HCT116 (cell line): ENCODE data around the gene CRYZ. TPM values are rescaled to one million over a fixed set of nuclear protein-coding genes. Genes with fewer than 3 reads are reported as not detected.

Experiments used
- ATAC-seq: fragments of 200-7000 bp; cut with Tn5 transposase; 2 replicates; pipeline ENCODE4 v1.9.1; 2020; ENCODE audit warnings: mild to moderate bottlenecking, moderate library complexity
- BruUV-seq: library from RNA; stranded (reverse); fragments of 400-500 nt; replicated peaks from 2 replicates; lab custom pipeline; 2021; lab: Mats Ljungman, UMichigan
- CTCF ChIA-PET: fragments of 300-600 bp; sonication (Branson Sonifier 250); formaldehyde crosslinking; loops from one replicate; lab custom pipeline; 2021; ENCODE audit warnings: antibody characterized with exemption; lab: Charles Lee
- POLR2A ChIA-PET: fragments of 300-600, 350-600 bp; sonication (Branson Sonifier 250); formaldehyde crosslinking; loops from one replicate; lab custom pipeline; 2021; ENCODE audit warnings: antibody characterized with exemption; lab: Charles Lee
- RAD21 ChIA-PET, 2 experiments: fragments of 300-600 bp; sonication (Branson Sonifier 250); formaldehyde crosslinking; loops; one replicate each; lab custom pipeline; 2023; ENCODE audit warnings: low total read pairs in 2 of 2; ENCODE audit not compliant: uncharacterized antibody in 2 of 2, unreplicated experiment in 2 of 2, low non-redundant PET in 1 of 2; lab: Charles Lee
- DNase-seq: peaks from one replicate; pipeline ENCODE4 v3.0.0-alpha.2; 2010; ENCODE audit warnings: low read depth, low spot score
- H2AFZ ChIP-seq: fragments of 200-600 bp; shearing (Covaris generic), sonication (generic); 2 replicates; pipeline ENCODE4 v1.6.1; 2017; ENCODE audit warnings: low read depth, mixed run types, mixed read lengths, antibody characterized with exemption, low read length; ENCODE audit not compliant: poor library complexity, severe bottlenecking
- H3K27ac ChIP-seq: 2 replicates; pipeline ENCODE4 v1.5.1; 2012; ENCODE audit warnings: low read depth, low read length
- H3K27me3 ChIP-seq: fragments of 200-600 bp; sonication (generic); 2 replicates; pipeline ENCODE4 v1.6.1; 2016; ENCODE audit warnings: mixed run types, low read length, mixed read lengths; ENCODE audit not compliant: insufficient read depth
- H3K36me3 ChIP-seq, 2 experiments: fragments of 200-500 bp in 1 of 2; fragments of 200-600 bp in 1 of 2; sonication (Bioruptor generic) in 1 of 2; sonication (generic) in 1 of 2; 2 replicates each; pipeline versions ENCODE4 v1.5.1 to v1.6.1; 2014 to 2016; ENCODE audit warnings: low read length in 2 of 2, inconsistent platforms in 1 of 2, mixed read lengths in 1 of 2, mixed run types in 1 of 2; ENCODE audit not compliant: insufficient read depth in 2 of 2, control insufficient read depth in 1 of 2
- H3K4me1 ChIP-seq, 2 experiments: fragments of 200-600 bp in 1 of 2; sonication (generic) in 1 of 2; 2 replicates each; pipeline versions ENCODE4 v1.5.1 to v1.6.1; 2012 to 2017; ENCODE audit warnings: low read length in 2 of 2, inconsistent platforms in 1 of 2, mild to moderate bottlenecking in 1 of 2, mixed read lengths in 1 of 2, mixed run types in 1 of 2, moderate library complexity in 1 of 2; ENCODE audit not compliant: insufficient read depth in 2 of 2, control insufficient read depth in 1 of 2
- H3K4me2 ChIP-seq: fragments of 200-600 bp; sonication (generic); 2 replicates; pipeline ENCODE4 v1.6.1; 2017; ENCODE audit warnings: mixed run types, low read length, mixed read lengths
- H3K4me3 ChIP-seq, 2 experiments: fragments of 200-600 bp in 1 of 2; sonication (generic) in 1 of 2; replicated peaks in 1 of 2; 2 replicates each; pipeline ENCODE4 v1.5.1; 2011 to 2016; ENCODE audit warnings: low read length in 2 of 2, control low read depth in 1 of 2, low read depth in 1 of 2, mild to moderate bottlenecking in 1 of 2, mixed read lengths in 1 of 2, mixed run types in 1 of 2
- H3K79me2 ChIP-seq: fragments of 200-600 bp; sonication (generic); 2 replicates; pipeline ENCODE4 v1.6.1; 2017; ENCODE audit warnings: mild to moderate bottlenecking, mixed run types, low read length, moderate library complexity, mixed read lengths; ENCODE audit not compliant: insufficient read depth
- H3K9ac ChIP-seq: fragments of 200-600 bp; sonication (generic); 2 replicates; pipeline ENCODE4 v1.6.1; 2016; ENCODE audit warnings: low read length, mixed read lengths
- H3K9me2 ChIP-seq: fragments of 200-600 bp; sonication (generic), shearing (Covaris generic); 2 replicates; pipeline ENCODE4 v1.6.1; 2017; ENCODE audit warnings: mixed run types, mild to moderate bottlenecking, moderate library complexity; ENCODE audit not compliant: insufficient read depth
- H3K9me3 ChIP-seq, 2 experiments: fragments of 200-500 bp in 1 of 2; fragments of 200-600 bp in 1 of 2; sonication (Bioruptor generic) in 1 of 2; sonication (generic) in 1 of 2; 2 replicates each; pipeline ENCODE4 v1.6.1; 2014 to 2017; ENCODE audit warnings: low read length in 2 of 2, mixed read lengths in 2 of 2, inconsistent platforms in 1 of 2, low read depth in 1 of 2, mild to moderate bottlenecking in 1 of 2, mixed run types in 1 of 2, moderate library complexity in 1 of 2; ENCODE audit not compliant: control insufficient read depth in 1 of 2, insufficient read depth in 1 of 2
- H4K20me1 ChIP-seq: fragments of 200-600 bp; sonication (generic), shearing (Covaris generic); 2 replicates; pipeline ENCODE4 v1.6.1; 2017; ENCODE audit warnings: mixed run types, mild to moderate bottlenecking, moderate library complexity; ENCODE audit not compliant: insufficient read depth
- ATF3 ChIP-seq: IDR thresholded peaks from 2 replicates; pipeline ENCODE4 v1.6.1; 2012
- CTCF ChIP-seq, 3 experiments: fragments of 200-600 bp in 1 of 3; sonication (generic) in 1 of 3; IDR thresholded peaks in 2 of 3; conservative IDR thresholded peaks in 1 of 3; 2 replicates each; pipeline ENCODE4 v1.5.1; 2012 to 2017; ENCODE audit warnings: low read depth in 2 of 3, low read length in 2 of 3, antibody characterized with exemption in 1 of 3, borderline replicate concordance in 1 of 3, control low read depth in 1 of 3, mild to moderate bottlenecking in 1 of 3, mixed read lengths in 1 of 3, mixed run types in 1 of 3, moderate library complexity in 1 of 3; ENCODE audit not compliant: insufficient read depth in 1 of 3
- EZH2phosphoT487 ChIP-seq: fragments of 200-600 bp; IDR thresholded peaks from 2 replicates; pipeline ENCODE4 v1.6.1; 2018; ENCODE audit warnings: antibody characterized with exemption, borderline replicate concordance
- POLR2AphosphoS5 ChIP-seq: IDR thresholded peaks from 2 replicates; pipeline ENCODE4 v1.6.1; 2011; ENCODE audit warnings: mild to moderate bottlenecking, low read depth, low read length, moderate library complexity
- RAD21 ChIP-seq: IDR thresholded peaks from 2 replicates; pipeline ENCODE4 v1.6.1; 2012; ENCODE audit warnings: low read depth, mild to moderate bottlenecking
- SIN3A ChIP-seq: IDR thresholded peaks from 2 replicates; pipeline ENCODE4 v1.6.1; 2012; ENCODE audit warnings: low read depth
- SP1 ChIP-seq: IDR thresholded peaks from 2 replicates; pipeline ENCODE4 v1.6.1; 2012; ENCODE audit warnings: low read depth
- SRF ChIP-seq: IDR thresholded peaks from 2 replicates; pipeline ENCODE4 v1.6.1; 2012; ENCODE audit warnings: low read depth
- TCF7L2 ChIP-seq: IDR thresholded peaks from 2 replicates; pipeline ENCODE4 v1.7.0; 2011; ENCODE audit warnings: borderline replicate concordance, inconsistent platforms; ENCODE audit not compliant: insufficient read depth, insufficient read length; ENCODE audit errors: extremely low read depth
- YY1 ChIP-seq: IDR thresholded peaks from 2 replicates; pipeline ENCODE4 v1.6.1; 2011; ENCODE audit warnings: low read length, low read depth, moderate library complexity, mild to moderate bottlenecking; ENCODE audit not compliant: insufficient replicate concordance; ENCODE audit errors: extremely low read depth
- ZFX ChIP-seq: fragments of 450-650 bp; IDR thresholded peaks from 2 replicates; pipeline ENCODE4 v1.6.1; 2017
- ZNF274 ChIP-seq: fragments of 200-500 bp; sonication (Bioruptor generic); IDR thresholded peaks from 2 replicates; pipeline ENCODE4 v1.6.1; 2014; ENCODE audit warnings: mild to moderate bottlenecking, low read depth, low read length, inconsistent platforms
- intact Hi-C: fragments of 100-400 bp; cut with micrococcal nuclease; formaldehyde crosslinking; loops from 2 replicates; pipeline ENCODE4 v1.10.0; 2022
- total RNA-seq: library from RNA; stranded (reverse); gene quantifications from one replicate; pipeline ENCODE4 v1.2.1, GENCODE V29; 2021; ENCODE audit not compliant: unreplicated experiment
- TF ChIP-seq, protein P1 (sequence below): IDR thresholded peaks from 2 replicates; pipeline ENCODE4 v1.6.1; 2012

The CRYZ gene
- total RNA-seq, 1 experiment from 2014 or later, result 28.2 TPM

- intact Hi-C loops, result loop anchor here (1.0 kb wide), 1 partner anchor 431 kb away; no protein-coding TSS in a partner anchor
- CTCF ChIA-PET, result interaction anchor here (0.6 to 1.5 kb wide), 14 partner anchors 8 to 461 kb away, joined by 3 to 32 read pairs (median 4); no protein-coding TSS in a partner anchor
- DNase-seq (peak; percentile 22), ATAC-seq (peak; percentile 69)
- Histone ChIP-seq H3K9me3 (no peaks in the 10 kb centered on the region), H3K27ac (no peak overlapping the region), H3K27me3 (peaks cover 46% of the 10 kb centered on the region), H3K4me2 (no peak overlapping the region), H2AFZ (no peak overlapping the region), H3K4me1 (no peaks in the 10 kb centered on the region), H3K36me3 (no peaks in the 10 kb centered on the region), H4K20me1 (no peaks in the 10 kb centered on the region), H3K9ac (no peak overlapping the region), H3K4me3 (no peak overlapping the region), H3K9me2 (no peaks in the 10 kb centered on the region), H3K79me2 (no peaks in the 10 kb centered on the region)
- no TSS peak for BruUV-seq
- RAD21 ChIA-PET, result interaction anchor here (0.7 to 1.2 kb wide), 4 partner anchors 21 to 431 kb away, joined by 3 read pairs; no protein-coding TSS in a partner anchor
- POLR2A ChIA-PET, result no interaction called here
- TF ChIP-seq RAD21 (peak; percentile 79), SP1 (no peak), CTCF (IDR thresholded peaks at IDR 0.05 in 2 of 3, conservative IDR thresholded peaks at IDR 0.05 in 1 of 3; ENCODE audit: borderline replicate concordance in 1 of 3, insufficient read depth in 1 of 3, low read depth in 2 of 3, low read length in 2 of 3) (peak; percentile 57 to 71 (median 62))
Measured at GRCh38 chr1:74771913-74772515, 39.2 kb upstream of the CRYZ start.

DNA sequence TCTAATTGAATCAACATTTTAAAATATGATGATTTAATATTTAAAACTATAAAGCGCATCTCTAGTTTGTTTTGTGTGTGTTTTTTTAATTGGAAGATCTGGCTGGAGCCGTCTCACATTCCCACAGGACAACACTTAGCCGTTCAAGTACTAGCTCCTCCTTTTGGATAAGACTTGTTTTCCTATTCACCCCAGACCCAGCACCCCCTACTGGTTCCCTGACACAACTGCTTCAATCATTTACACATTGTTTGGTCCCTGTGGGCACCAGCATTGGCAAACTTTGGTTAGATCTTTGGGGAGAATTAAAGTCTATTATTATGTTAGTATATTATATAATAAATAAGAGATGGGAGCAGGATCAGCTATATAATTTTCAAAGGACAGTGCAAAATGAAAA, 34.6 kb upstream of the CRYZ start:
- peaks cover 5% of the 10 kb centered on the region for H4K20me1 ChIP-seq
- H3K4me1 ChIP-seq, result no peaks in the 10 kb centered on the region
- H3K4me3 ChIP-seq, result no peak overlapping the region
- CTCF ChIA-PET, result interaction anchor here (0.7 to 1.9 kb wide), 8 partner anchors 9 to 500 kb away, joined by 3 to 14 read pairs (median 4); partner anchors contain the start of genes CRYZ and TYW3
- H3K36me3 ChIP-seq, result peaks cover 0 to 5% of the 10 kb centered on the region in 2 experiments; a peak in 1 of 4 replicates
- no peak overlapping the region for H2AFZ ChIP-seq
- H3K9me2 ChIP-seq, result no peaks in the 10 kb centered on the region
- RAD21 ChIA-PET, result no interaction called here
- no peak overlapping the region for H3K9ac ChIP-seq
- DNase-seq (peak; percentile 44), ATAC-seq (peak; percentile 90)
- no peak overlapping the region for H3K4me2 ChIP-seq
- H3K27ac ChIP-seq, result no peak overlapping the region
- no peaks in the 10 kb centered on the region for H3K9me3 ChIP-seq
- H3K79me2 ChIP-seq, result no peaks in the 10 kb centered on the region
- BruUV-seq, result no TSS peak
- TF ChIP-seq, protein P1, sequence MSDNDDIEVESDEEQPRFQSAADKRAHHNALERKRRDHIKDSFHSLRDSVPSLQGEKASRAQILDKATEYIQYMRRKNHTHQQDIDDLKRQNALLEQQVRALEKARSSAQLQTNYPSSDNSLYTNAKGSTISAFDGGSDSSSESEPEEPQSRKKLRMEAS, result no peak
- TF ChIP-seq EZH2phosphoT487, result no peak
- TF ChIP-seq YY1, result no peak
- TF ChIP-seq ZFX, result no peak
- no peak for TF ChIP-seq ATF3
- peak; percentile 37 to 71 (median 57); a peak in 5 of 6 replicates for TF ChIP-seq CTCF (IDR thresholded peaks at IDR 0.05 in 2 of 3, conservative IDR thresholded peaks at IDR 0.05 in 1 of 3; ENCODE audit: borderline replicate concordance in 1 of 3, insufficient read depth in 1 of 3, low read depth in 2 of 3, low read length in 2 of 3)
- no peak for TF ChIP-seq SRF
- TF ChIP-seq SIN3A, result no peak
- TF ChIP-seq RAD21, result 0 out of 2 replicates have a peak, but pooled peaks have one; percentile 9
- TF ChIP-seq TCF7L2, result no peak
- no peak for TF ChIP-seq ZNF274
- TF ChIP-seq POLR2AphosphoS5, result no peak
- intact Hi-C loops, result no loop called here
- POLR2A ChIA-PET, result no interaction called here
- 0 out of 2 replicates have a peak, but pooled peaks cover 5% of the 10 kb centered on the region for H3K27me3 ChIP-seq
